Osteocyte (in vitro differentiated cells): Measurements from ENCODE around the gene KCNMB4. TPM values are rescaled to one million over a fixed set of nuclear protein-coding genes. Genes with fewer than 3 reads are reported as not detected.

ENCODE experiments used
- DNase-seq: peaks from one replicate; pipeline ENCODE4 v3.0.0; 2021; ENCODE audit warnings: mixed read lengths; ENCODE audit not compliant: unreplicated experiment; ENCODE audit errors: extremely low spot score
- H3K27ac Mint-ChIP-seq: one replicate; pipeline ENCODE4 v1.8.0; 2021; ENCODE audit warnings: mild to moderate bottlenecking, mixed read lengths; ENCODE audit not compliant: unreplicated experiment
- H3K27me3 Mint-ChIP-seq: one replicate; pipeline ENCODE4 v1.8.0; 2021; ENCODE audit warnings: mixed read lengths; ENCODE audit not compliant: unreplicated experiment
- H3K36me3 Mint-ChIP-seq: one replicate; pipeline ENCODE4 v1.8.0; 2021; ENCODE audit warnings: mixed read lengths; ENCODE audit not compliant: unreplicated experiment
- H3K4me1 Mint-ChIP-seq: one replicate; pipeline ENCODE4 v1.8.0; 2021; ENCODE audit warnings: mixed read lengths; ENCODE audit not compliant: unreplicated experiment
- H3K4me3 Mint-ChIP-seq: one replicate; pipeline ENCODE4 v1.8.0; 2021; ENCODE audit warnings: mild to moderate bottlenecking, moderate library complexity, mixed read lengths; ENCODE audit not compliant: unreplicated experiment
- H3K9me3 Mint-ChIP-seq: one replicate; pipeline ENCODE4 v1.8.0; 2021; ENCODE audit warnings: mixed read lengths; ENCODE audit not compliant: unreplicated experiment
- total RNA-seq: library from RNA; stranded (reverse); gene quantifications from 2 replicates; pipeline ENCODE4 v1.2.1, GENCODE V29; 2021
- TF ChIP-seq, protein P1 (sequence below): fragments of 200-600 bp; sonication (generic); IDR thresholded peaks from 2 replicates; pipeline ENCODE4 v1.5.0; 2021; ENCODE audit warnings: antibody characterized with exemption, mild to moderate bottlenecking, moderate library complexity

The KCNMB4 gene
- total RNA-seq, 1 donor from 2014 or later = 1.1 TPM

GRCh38 chr12:70427611-70428010 lies 61.5 kb downstream of the KCNMB4 start:
- no peak overlapping the region for H3K4me3 Mint-ChIP-seq
- TF ChIP-seq, protein P1, sequence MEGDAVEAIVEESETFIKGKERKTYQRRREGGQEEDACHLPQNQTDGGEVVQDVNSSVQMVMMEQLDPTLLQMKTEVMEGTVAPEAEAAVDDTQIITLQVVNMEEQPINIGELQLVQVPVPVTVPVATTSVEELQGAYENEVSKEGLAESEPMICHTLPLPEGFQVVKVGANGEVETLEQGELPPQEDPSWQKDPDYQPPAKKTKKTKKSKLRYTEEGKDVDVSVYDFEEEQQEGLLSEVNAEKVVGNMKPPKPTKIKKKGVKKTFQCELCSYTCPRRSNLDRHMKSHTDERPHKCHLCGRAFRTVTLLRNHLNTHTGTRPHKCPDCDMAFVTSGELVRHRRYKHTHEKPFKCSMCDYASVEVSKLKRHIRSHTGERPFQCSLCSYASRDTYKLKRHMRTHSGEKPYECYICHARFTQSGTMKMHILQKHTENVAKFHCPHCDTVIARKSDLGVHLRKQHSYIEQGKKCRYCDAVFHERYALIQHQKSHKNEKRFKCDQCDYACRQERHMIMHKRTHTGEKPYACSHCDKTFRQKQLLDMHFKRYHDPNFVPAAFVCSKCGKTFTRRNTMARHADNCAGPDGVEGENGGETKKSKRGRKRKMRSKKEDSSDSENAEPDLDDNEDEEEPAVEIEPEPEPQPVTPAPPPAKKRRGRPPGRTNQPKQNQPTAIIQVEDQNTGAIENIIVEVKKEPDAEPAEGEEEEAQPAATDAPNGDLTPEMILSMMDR = no peak
- H3K4me1 Mint-ChIP-seq = no peaks in the 10 kb centered on the region
- no peaks in the 10 kb centered on the region for H3K36me3 Mint-ChIP-seq
- H3K9me3 Mint-ChIP-seq = no peaks in the 10 kb centered on the region
- no peak overlapping the region for H3K27ac Mint-ChIP-seq
- H3K27me3 Mint-ChIP-seq = no peaks in the 10 kb centered on the region
- DNase-seq = no peak

GRCh38 chr12:70430400-70430799 lies 64.3 kb downstream of the KCNMB4 start:
- no peaks in the 10 kb centered on the region for H3K27me3 Mint-ChIP-seq
- H3K4me3 Mint-ChIP-seq = no peak overlapping the region

GRCh38 chr12:70436836-70437235 lies 70.7 kb downstream of the KCNMB4 start:
- no peak overlapping the region for H3K4me3 Mint-ChIP-seq
- no peaks in the 10 kb centered on the region for H3K4me1 Mint-ChIP-seq
- H3K27ac Mint-ChIP-seq = no peak overlapping the region
- H3K9me3 Mint-ChIP-seq = peaks cover 4% of the 10 kb centered on the region
- no peaks in the 10 kb centered on the region for H3K36me3 Mint-ChIP-seq
- no peak for DNase-seq
- no peaks in the 10 kb centered on the region for H3K27me3 Mint-ChIP-seq
- TF ChIP-seq, protein P1 = no peak

More at GRCh38 chr12:70430400-70430799, 64.3 kb downstream of the KCNMB4 start:
- Mint-ChIP-seq H3K27ac (no peak overlapping the region), H3K9me3 (no peaks in the 10 kb centered on the region), H3K36me3 (no peaks in the 10 kb centered on the region), H3K4me1 (no peaks in the 10 kb centered on the region)
- DNase-seq = no peak
- TF ChIP-seq, protein P1 = no peak

GRCh38 chr12:70443062-70443673 lies 77.1 kb downstream of the KCNMB4 start:
- DNase-seq = no peak
- no peaks in the 10 kb centered on the region for H3K27me3 Mint-ChIP-seq
- H3K4me3 Mint-ChIP-seq = no peak overlapping the region
- peaks cover 11% of the 10 kb centered on the region for H3K9me3 Mint-ChIP-seq
- H3K4me1 Mint-ChIP-seq = no peaks in the 10 kb centered on the region
- H3K36me3 Mint-ChIP-seq = no peaks in the 10 kb centered on the region
- TF ChIP-seq, protein P1 = no peak
- H3K27ac Mint-ChIP-seq = no peak overlapping the region

DNA sequence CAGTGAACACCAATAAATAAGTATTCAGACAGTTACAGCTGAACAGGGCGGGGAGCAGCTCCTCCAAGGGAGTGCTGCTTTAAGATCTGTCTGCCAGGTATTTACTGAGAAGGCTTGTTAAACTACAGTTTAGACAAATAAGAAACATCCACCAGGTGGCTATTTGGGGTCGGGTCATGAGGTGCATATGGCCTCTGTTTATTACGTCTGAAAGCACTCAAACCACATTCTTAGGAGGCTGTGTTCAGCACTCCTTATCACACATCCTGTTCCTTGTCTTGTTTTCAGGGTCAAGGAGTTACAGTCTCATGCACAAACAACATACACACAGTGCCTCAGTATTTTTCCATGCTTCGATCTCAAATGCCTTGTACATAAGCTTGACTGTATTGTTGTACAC lies 78.8 kb downstream of the KCNMB4 start:
- DNase-seq = no peak
- Mint-ChIP-seq H3K36me3 (no peaks in the 10 kb centered on the region), H3K9me3 (peaks cover 25% of the 10 kb centered on the region), H3K4me3 (no peak overlapping the region), H3K4me1 (no peaks in the 10 kb centered on the region), H3K27me3 (no peaks in the 10 kb centered on the region), H3K27ac (no peak overlapping the region)
- TF ChIP-seq, protein P1 = no peak
